SK-N-MC (cell line): Measurements from ENCODE around the gene HOXB1.

ENCODE experiments used
- EZH2 ChIP-seq: fragments of 200-600 bp; sonication (generic); IDR thresholded peaks from one replicate; pipeline ENCODE4 v1.6.1; 2017; ENCODE audit warnings: antibody characterized with exemption
- FOXP2 ChIP-seq: optimal IDR thresholded peaks from 2 replicates; pipeline ENCODE3; 2011; ENCODE audit warnings: mild to moderate bottlenecking, moderate library complexity; ENCODE audit not compliant: insufficient read depth; ENCODE audit errors: extremely low read length, control extremely low read depth
- POLR2AphosphoS5 ChIP-seq: IDR thresholded peaks from 2 replicates; pipeline ENCODE4 v1.6.1; 2012; ENCODE audit warnings: mild to moderate bottlenecking, low read depth, low read length, borderline replicate concordance

DNA sequence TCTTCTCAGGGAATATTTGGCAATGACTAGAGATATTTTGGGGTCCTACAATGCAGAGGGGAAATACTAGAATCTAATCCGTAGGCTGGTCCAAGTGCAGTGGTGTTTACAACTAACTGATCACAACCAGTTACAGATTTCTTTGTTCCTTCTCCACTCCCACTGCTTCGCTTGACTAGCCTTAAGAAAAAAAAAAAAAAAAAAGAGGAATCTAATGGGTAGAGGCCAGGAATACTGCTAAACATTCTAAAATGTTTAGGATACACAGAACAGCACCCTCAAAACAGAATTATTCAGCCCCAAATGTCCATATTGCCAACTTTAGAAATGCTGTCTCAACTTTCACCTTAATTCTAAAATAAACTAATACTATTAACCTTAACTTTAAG lies 51.8 kb downstream of the HOXB1 start:
- TF ChIP-seq EZH2 = no peak
- TF ChIP-seq POLR2AphosphoS5 = no peak
- no peak for TF ChIP-seq FOXP2
